GM18907 (cell line): ENCODE measurements around the gene KRT222.

ENCODE experiments used
- ATAC-seq: cut with Tn5 transposase; IDR thresholded peaks from one replicate; pipeline ENCODE4 v1.9.1; 2021; ENCODE audit warnings: mild to moderate bottlenecking, moderate library complexity; ENCODE audit not compliant: unreplicated experiment

Gene KRT222

DNA sequence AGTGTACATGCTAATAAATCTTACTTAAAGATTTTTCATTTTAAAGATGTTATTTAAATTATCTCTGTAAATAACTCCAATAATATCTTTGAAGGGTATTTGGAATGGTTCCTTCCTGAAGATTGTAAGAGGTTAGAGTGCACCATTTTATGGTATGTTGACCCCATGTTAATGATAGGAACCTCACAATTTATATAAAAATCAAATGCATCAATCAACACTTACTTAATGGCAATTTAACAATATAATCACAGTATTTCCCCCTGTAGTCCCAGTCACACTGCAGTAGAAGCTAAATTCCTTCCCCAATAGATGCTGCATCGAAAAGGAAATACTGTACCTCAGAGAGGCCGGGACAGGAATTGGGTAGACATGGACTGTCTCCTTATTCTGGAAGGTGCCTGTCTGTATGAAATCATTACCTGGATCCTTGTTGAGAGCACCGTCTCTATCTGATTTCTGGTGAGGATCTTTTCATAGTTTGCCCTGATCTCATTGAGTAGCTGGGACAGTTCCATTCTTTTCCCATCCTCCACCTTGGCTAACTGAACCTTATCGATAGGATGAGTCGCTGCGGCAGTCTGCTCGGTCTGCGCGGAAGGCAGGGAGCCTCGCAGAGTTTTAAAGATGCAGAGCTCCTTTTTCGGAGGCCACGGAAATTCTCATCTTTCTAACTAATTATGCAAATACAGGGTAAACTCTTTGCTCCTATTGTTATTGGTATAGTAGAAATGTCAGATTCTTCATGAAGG lies at the start of gene KRT222:
Gene KRT222, minus strand, starts transcription at position 596 of the 752 bp plus-strand sequence. Its CDS starts 78 bp downstream, at position 518.
- no peak for ATAC-seq

DNA sequence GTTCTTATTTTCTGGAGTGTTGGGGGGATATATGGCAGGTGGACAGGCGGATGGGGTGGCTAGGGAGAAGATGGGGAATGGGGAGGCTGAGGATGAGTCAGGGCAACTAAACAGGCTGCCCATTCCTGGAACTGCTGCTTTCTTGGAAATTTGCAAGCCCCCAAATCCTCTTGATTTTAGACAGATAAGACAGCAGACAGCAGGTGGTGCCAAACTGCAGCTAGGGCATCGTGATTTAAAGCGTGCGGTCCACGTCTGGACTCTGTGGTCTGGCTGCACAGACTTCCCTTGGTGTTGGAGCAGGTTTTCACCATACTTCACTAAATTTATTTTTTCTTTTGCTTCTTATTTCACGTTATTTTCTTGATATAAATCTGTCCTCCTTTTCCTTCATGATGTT lies 49.5 kb upstream of the KRT222 start:
- no peak for ATAC-seq

DNA sequence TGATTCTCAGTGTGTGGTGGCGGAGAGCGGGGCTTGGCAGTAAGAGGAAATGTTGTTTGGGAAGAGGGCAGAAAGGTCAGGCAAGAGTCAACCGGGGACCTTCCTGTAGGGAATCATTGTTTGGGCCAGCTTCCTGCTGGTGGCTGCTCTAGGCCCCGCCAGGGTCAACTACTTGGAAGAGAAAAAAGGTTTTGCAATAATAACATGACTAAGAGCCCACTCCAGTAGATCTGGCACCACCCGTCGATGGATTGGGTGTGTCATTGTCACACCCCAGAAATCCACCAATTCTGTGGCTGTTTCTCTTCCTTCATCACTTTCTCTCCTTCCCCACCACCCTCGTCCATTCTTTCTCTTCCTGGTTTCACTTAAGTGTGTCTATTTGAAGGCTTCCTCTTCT lies 42.8 kb upstream of the KRT222 start:
- no peak for ATAC-seq

DNA sequence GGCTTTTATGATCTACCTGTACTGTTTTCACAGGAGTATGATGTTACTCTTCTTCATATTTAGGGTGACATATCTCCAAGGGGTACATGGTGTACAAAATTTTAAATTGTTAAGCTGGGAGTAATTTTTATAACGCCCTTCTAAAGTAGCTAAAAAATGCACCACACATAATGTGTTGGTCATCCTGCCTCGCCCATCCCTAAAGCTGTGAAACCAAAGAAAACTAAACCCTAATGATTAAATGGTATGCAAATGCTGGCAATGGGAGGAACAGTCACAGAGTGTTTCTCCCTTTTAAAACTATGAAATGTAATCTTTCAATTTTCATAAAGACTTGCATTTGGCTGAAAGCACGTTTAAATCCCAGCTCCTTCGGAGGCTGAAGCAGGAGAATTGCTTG lies 40.6 kb upstream of the KRT222 start:
- ATAC-seq = no peak

DNA sequence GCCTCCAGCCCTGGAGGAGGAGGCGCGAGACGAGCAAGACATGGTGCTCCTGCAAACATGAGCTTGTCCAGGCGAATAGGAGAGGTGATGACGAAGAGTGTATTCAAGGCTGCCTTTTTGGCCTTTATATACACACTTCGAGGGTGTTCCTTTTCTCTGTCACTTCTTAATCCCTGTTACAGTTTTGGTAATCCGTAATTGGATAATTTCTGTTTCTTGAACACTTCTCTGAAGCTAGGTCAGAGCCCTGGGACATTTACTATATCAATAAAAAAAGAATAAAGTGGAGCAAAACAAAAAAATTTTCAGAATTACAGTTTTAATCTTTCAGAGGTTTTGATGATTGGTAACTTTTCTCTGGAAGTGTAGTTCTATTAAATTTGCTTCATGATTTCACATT lies 38.7 kb upstream of the KRT222 start, which contains the start of gene KRT24:
Gene KRT24, minus strand, starts transcription at position 101 of the 400 bp plus-strand sequence. Its CDS starts 59 bp downstream, at position 42.
- ATAC-seq = no peak

DNA sequence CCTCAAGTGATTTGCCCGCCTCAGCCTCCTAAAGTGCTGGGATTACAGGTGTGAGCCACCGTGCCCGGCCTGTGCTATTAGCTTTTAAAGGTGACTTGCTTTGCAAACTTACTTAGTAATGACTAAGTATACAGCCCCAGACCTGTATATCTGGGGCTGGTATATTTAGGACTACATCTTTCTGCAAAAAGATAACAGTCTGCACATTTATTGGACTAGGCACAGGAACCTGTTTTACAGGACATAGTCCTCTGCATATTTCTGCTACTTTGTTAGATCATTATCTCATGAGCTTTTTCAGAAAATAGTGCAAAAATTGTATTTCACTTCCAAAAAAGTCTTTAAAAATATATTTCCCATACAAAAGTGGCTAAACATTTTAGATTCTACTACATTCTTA lies 37.3 kb upstream of the KRT222 start:
- ATAC-seq = no peak

DNA sequence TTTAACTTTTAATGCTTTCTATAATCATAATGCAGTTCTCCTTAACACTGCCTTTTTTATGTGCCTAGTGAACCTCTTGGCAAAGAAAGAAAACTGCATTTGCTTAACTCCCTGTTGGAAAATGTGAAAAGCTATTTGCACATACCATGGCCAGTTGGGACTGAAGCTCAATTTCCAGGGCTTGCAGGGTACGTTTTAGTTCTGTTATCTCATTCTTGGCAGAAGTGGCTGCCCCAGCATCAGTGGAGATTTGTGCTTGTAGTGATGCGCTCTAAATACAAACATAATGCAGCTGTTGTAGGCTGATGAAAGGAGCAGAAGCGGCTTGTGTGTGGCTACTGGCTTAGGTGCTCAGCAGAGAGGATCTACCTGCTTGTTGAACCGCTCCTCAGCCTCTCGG lies 34.9 kb upstream of the KRT222 start:
- ATAC-seq = no peak

DNA sequence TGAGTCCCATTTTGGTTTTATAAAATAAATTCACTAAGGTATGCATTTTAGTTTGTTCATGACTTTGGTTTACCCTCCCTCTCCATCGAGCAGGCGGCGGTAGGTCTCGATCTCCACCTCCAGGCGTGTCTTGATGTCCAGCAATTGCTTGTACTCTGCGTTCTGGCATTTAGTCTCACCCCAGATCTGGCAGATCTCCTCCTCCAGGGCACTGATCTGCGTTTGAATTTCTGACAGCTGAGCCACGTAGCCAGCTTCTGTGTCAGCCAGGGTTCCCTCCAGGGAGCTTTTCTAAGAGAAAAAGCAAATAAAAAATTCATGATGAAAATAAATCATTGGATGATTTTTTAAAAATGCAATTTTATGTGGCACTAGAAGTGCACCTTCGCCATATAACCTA lies 34.4 kb upstream of the KRT222 start:
- ATAC-seq = no peak

DNA sequence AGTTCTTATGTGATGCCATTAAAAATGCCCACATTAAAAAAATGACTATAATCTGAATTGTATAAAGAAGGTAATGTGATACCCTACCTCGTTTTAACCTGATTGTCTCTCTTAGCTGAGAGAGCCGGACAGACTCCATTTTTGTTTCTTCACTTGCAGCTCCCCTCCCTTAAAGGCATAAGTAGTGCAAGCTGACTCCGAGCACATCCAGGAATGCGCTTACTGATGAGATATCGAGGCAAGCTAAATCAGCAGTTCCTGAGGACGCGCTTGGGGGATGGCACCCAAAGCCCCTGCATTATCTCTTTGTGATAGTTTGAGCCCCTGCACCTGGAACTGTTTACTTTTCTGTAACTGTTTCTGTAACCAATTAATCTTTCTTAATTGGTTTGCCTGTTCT lies 32.3 kb upstream of the KRT222 start:
- no peak for ATAC-seq

DNA sequence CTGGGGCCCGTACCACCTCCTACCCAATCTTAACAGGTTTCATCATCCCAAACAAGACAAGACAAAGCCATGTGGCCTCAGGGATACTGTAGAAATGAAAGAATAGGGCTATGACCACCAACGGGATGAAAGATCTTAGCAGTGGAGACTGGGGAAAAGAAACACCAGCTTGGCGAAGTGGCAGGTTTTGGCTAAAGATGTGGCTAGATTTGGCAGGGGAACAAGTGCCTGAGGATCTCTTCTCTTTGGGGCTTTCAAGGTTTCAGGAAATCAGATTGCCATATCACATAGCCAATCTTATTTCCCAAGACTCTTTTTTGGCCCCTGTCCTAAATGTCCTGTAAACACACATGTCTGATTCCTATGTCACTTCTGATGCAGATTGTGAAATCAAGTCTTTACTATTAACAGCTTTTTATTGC lies 31.7 kb upstream of the KRT222 start:
- ATAC-seq = no peak

DNA sequence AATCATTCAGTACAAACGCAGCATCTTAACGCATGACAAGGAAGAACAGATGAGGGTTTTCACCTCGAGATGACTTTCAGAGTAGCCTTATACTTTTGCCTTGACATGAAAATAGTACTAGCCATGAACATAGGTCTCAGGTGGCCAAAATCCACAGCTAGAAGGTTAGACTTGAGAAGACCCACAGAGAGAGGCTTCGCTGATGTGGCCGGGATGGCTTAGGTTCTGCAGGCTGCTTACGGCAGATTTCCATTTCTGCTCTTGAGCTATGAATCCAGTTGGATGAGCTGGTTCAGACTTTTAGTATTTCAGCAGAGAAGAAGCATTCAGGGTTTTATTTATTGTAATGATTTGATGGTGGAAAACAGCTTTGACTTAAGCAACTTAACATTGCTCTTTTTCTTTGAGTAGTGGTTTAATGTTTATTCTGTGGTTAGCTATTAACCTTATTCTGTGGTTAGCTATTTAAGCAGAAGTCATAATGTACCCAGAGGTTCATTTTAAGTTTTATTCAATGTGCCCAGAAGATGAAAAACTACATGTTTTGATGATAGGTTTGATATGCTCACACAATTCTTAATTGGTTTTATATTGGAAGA lies 31.0 kb upstream of the KRT222 start:
- ATAC-seq = no peak

DNA sequence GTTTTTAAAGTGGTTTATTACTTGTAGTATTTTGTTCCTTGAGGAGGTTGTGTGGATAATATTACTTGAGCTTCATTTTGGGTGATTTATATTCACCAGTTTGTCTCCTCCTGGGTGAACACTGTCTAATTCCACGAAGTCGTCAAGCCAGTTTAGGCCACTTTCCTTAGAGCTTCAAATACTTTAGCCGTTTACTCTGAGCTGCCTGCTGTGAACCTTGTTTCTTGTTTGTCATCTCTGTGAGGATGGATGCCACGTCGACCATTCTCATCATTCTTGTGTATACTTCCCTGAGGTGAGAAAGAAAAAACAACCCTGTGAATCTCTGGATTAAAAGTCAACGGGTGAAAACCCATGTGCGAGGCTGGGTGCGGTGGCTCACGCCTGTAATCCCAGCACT lies 29.6 kb upstream of the KRT222 start:
- no peak for ATAC-seq

DNA sequence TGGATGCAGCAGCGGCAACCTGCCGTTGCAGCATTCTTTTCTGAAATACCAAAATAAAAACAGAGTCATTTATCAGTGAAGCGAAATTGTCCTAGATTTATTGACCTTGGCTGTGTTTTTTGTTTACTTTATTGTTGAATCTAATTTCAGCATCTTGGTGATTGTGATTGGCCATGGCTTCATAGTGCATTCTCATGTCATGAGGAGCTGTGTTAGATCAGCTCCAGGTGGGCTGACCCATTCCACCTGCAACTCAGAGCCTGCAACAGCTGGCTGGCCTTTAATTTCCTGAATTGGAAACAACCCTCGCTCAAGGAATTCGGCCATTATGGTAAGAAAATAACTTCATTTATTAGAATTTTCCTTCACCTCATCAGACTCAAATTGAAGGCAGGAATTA lies 22.1 kb upstream of the KRT222 start:
- ATAC-seq = no peak

DNA sequence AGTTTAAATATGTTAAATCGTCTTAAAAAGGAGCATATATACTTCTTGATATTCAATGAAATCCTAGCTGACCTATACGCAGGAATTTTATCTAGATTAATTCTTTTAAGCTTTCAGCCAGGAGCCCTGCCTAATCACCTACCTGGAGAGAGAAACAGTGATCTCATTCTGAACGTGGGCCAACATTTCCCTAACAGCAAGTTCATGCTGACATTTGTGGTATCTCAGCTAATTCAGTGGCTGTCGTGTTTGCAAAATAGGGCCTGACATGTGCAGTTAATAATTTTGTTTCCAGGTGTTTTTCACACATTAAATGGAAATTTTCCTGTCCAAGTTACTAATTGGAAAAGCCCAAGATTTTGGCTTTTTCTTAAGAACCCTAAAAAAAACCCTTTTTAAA lies 21.2 kb upstream of the KRT222 start:
- no peak for ATAC-seq

DNA sequence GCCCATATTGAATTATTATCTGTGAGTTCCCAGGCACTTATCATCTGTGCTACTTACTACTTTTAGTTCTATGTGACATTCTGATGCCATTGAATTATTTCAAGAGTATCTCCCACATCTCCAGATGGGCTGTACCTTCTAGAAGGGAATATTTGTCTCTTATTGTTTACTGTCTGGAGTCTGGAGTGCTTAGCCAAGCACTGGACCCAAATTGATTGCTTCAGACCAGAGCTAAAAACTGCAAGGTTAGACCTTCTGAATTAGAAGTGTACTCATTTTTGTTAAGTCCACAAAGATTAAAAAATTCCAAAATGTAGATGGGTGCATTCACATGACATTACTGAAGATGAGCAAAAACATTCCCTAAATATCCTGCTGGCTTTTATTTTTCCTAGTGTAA lies 16.0 kb upstream of the KRT222 start:
- no peak for ATAC-seq

DNA sequence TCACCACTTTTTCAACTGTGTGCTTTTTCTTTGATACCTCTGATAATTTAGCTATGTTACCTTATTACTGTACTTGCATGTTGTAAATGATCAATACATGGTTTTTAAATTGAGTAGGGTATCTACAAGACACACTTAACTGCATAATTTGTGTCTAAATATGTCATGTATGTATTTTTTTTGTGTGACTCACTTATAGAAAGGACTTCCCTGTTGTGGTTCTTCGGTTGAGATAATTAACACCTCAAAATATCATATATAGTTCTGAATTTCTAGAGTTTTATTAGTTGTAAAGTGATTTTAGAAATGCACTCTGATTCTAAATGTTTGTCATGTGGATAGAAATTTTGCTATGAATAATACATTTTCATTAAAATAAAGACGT lies 14.5 kb upstream of the KRT222 start:
- no peak for ATAC-seq

DNA sequence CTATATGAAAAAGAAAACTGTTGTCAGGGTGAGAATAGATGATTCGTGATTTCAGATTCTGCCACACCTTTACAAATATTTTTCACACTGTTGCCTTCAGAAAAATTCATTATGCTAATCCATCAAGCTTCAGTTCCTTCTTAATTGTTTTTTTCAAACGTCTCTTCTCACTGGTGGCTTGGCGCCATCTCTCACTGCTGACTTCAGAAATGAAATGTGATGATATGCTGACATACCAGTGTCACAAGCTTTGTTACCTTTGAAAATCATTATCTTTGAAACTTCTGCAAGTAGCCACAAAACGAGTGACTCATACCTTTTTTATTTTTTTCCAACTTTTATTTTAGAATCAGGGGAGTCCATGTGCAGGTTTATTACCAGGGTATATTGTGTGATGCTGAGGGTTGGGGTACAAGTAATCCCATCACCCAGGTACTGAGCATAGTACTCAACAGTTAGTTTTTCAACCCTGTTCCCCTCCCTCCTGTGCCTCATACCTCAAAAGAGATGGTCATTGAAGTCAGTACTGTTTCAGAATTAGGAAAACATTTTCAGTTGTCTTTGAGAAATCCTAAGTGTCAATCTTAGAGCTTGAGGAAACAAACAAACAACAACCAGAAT lies 14.0 kb upstream of the KRT222 start:
- ATAC-seq = no peak

DNA sequence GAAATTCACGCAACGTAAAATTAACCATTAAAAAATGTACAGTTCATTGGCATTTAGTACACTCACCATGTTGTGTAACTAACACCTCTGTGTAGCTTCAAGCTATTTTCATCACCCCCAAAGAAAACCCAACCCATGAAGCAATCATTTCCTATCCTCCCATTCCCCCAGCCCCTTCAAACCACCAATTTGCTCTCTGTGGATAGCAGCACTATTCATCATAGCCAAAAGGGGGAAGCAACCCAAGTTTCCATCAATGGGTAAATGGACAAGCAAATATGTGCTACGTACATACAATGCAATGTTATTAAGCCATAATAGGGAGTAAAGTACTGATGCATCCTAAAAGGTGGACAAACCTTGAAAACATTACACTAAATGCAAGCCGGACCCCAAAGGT lies 10.9 kb upstream of the KRT222 start:
- no peak for ATAC-seq

DNA sequence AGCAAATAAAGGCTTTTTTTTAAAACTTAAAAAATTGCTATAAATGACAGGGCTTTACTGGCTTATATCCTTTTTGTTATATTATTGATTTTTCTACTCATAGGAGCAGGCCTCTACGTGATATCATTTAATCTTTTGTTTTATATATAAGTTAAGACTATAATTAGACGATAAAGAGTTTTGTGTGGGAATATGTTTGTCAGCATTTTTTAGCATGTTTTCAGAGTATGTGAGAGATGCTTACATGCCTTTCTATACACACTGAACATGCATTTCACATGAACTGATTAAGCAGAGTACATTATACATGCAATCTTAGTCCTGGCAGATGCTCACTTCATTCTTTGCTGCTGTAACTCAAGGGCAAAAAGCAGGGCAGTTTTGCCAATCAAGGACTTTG lies 7.7 kb upstream of the KRT222 start:
- no peak for ATAC-seq

DNA sequence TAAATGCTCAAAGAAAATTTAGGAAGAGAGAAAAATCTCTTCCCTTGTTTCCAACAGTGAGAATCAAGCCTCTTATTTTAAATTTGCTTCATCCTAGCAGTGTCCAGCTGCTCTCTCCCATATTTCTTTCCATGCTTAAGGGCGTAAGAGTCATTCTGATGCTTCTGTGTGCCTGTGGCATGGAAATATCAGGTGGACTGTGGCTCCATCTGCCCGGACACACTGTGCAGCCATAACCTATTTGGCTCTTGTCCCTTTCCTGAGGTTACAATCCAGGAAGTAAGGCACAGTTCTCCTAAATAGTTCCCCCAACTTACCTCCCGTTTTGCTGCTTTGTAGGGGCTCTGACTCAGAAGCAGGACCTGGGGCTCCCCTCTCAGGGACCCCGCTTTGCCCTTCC lies 6.3 kb upstream of the KRT222 start:
- ATAC-seq = no peak

DNA sequence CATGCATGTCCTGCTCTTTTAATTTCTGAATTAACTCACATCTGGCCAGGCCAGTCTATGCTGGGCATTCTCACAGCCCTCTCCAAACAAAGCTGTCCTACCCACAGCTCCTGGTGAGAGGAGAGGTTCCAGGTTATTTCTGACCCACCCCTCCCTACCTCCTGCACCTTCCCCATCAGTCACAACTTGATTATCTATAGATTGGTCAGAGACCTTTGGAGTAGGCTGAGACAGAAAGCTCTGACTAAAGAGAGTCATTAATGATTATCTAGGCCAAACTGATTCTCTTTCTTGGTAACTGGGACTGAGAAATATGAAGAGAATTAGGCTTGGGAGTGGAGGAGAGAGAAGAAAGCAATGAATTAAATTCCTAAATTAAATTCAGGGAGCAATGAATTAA lies 1.4 kb upstream of the KRT222 start:
- ATAC-seq = no peak

DNA sequence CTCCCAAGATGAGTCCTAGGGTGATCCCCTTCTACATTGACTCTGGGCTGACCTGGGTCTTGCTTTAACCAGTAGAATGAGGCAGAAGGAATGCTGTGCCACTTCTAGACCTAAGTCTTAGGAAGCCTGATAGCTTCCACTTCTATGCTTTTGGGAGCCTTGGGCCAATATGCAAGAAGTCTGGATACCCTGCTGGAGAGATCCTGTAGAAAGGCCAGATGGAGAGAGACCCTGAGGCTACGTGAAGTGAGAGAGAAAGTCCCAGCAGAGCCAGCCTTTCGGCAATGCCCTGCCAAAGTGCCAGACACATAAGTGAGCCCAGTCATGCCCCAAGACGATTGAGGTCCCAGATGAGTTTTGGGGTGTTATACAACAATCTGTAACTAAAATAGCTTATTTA lies 1.7 kb downstream of the KRT222 start:
- ATAC-seq = no peak
